Measurements from ENCODE around the gene LRFN3. TPM values are rescaled to one million over a fixed set of nuclear protein-coding genes. Genes with fewer than 3 reads are reported as not detected.

The LRFN3 gene
- total and polyA plus RNA-seq, 2 of the 13 experiments (the other 11 are each of a cell fraction or from before 2014, with no cell fraction given), result 0.74 to 1.6 TPM

GRCh38 chr19:35931161-35931873, 4.9 kb upstream of the LRFN3 start (continued):
- TF ChIP-seq ZFP91 (CRISPR knock-in tag; IDR thresholded peaks at IDR 0.05; ENCODE audit: borderline replicate concordance) (peak; percentile 98), FOXO4 (CRISPR knock-in tag; conservative IDR thresholded peaks at IDR 0.05) (no peak), HNRNPUL1 (IDR thresholded peaks at IDR 0.05; ENCODE audit: low read depth, low read length) (no peak), ZNF800 (CRISPR knock-in tag; IDR thresholded peaks at IDR 0.05) (no peak), GLI4 (CRISPR knock-in tag; IDR thresholded peaks at IDR 0.05; ENCODE audit: borderline replicate concordance) (no peak), SATB2 (CRISPR knock-in tag; IDR thresholded peaks at IDR 0.05) (no peak), SPEN (CRISPR knock-in tag; IDR thresholded peaks at IDR 0.05; ENCODE audit: low read depth) (peak; percentile 98), IRF2 (CRISPR knock-in tag; IDR thresholded peaks at IDR 0.05) (peak; percentile 90), FOXA1 (IDR thresholded peaks at IDR 0.05) (no peak), FOXA1 (CRISPR knock-in tag; IDR thresholded peaks at IDR 0.05) (peak; percentile 25; the same call in 1 of the 2 replicates), RFX1 (IDR thresholded peaks at IDR 0.05) (no peak), ZNF775 (CRISPR knock-in tag; IDR thresholded peaks at IDR 0.05; ENCODE audit: borderline replicate concordance) (no peak), ZNF235 (CRISPR knock-in tag; IDR thresholded peaks at IDR 0.05; ENCODE audit: borderline replicate concordance) (no peak; the same call in 1 of the 2 replicates), ZNF460 (CRISPR knock-in tag; IDR thresholded peaks at IDR 0.05; ENCODE audit: borderline replicate concordance) (no peak; the same call in 1 of the 2 replicates), TFE3 (CRISPR knock-in tag; IDR thresholded peaks at IDR 0.05) (peak; percentile 74; the same call in 1 of the 2 replicates), PLSCR1 (CRISPR knock-in tag; IDR thresholded peaks at IDR 0.05; ENCODE audit: borderline replicate concordance) (no peak), NFKB2 (CRISPR knock-in tag; IDR thresholded peaks at IDR 0.05; ENCODE audit: borderline replicate concordance) (no peak)

Measured in HepG2 (cell line).